Immature natural killer cell (primary cell): ENCODE measurements around the gene SLC6A11. TPM values are rescaled to one million over a fixed set of nuclear protein-coding genes. Genes with fewer than 3 reads are reported as not detected.

Experiments used
- DNase-seq, 3 donors: peaks; one replicate each; pipeline ENCODE4 v3.0.0; 2022; ENCODE audit warnings: mixed read lengths in 1 of 3
- H3K27ac Mint-ChIP-seq, 6 donors: one replicate each; pipeline ENCODE4 v1.8.0; 2020; ENCODE audit warnings: mixed read lengths in 6 of 6, mild to moderate bottlenecking in 5 of 6, inconsistent platforms in 4 of 6, moderate library complexity in 3 of 6
- H3K27me3 Mint-ChIP-seq, 3 donors: one replicate each; pipeline ENCODE4 v1.8.0; 2020 to 2021; ENCODE audit warnings: low read depth in 3 of 3, mild to moderate bottlenecking in 3 of 3, mixed read lengths in 3 of 3, moderate library complexity in 3 of 3, inconsistent platforms in 1 of 3
- H3K36me3 Mint-ChIP-seq, 3 donors: one replicate each; pipeline ENCODE4 v1.8.0; 2020; ENCODE audit warnings: mixed read lengths in 3 of 3, inconsistent platforms in 2 of 3, mild to moderate bottlenecking in 2 of 3
- H3K4me1 Mint-ChIP-seq, 2 donors: one replicate each; pipeline ENCODE4 v1.8.0; 2020; ENCODE audit warnings: inconsistent platforms in 2 of 2, mild to moderate bottlenecking in 2 of 2, mixed read lengths in 2 of 2, moderate library complexity in 1 of 2
- H3K4me3 Mint-ChIP-seq, 5 donors: one replicate each; pipeline ENCODE4 v1.8.0; 2020; ENCODE audit warnings: mild to moderate bottlenecking in 5 of 5, mixed read lengths in 5 of 5, inconsistent platforms in 3 of 5, moderate library complexity in 3 of 5
- H3K9me3 Mint-ChIP-seq, 6 donors: one replicate each; pipeline ENCODE4 v1.8.0; 2020; ENCODE audit warnings: mild to moderate bottlenecking in 6 of 6, mixed read lengths in 6 of 6, inconsistent platforms in 4 of 6, moderate library complexity in 3 of 6
- polyA plus RNA-seq, 3 donors: library from polyadenylated mRNA; unstranded; fragments of 300-500 nt; fragmentation: Illumina TruSeq; gene quantifications; one replicate each; pipeline ENCODE4 v1.2.3, GENCODE V29; 2021

SLC6A11 gene
- polyA plus RNA-seq, 3 donors from 2014 or later, result not detected

GRCh38 chr3:10779293-10779805, 36.7 kb upstream of the SLC6A11 start:
- Mint-ChIP-seq H3K27ac (no peak overlapping the region), H3K4me3 (no peak overlapping the region), H3K36me3 (no peaks in the 10 kb centered on the region), H3K4me1 (no peaks in the 10 kb centered on the region), H3K27me3 (peaks cover 0 to 6% (median 4%) of the 10 kb centered on the region in 3 donors), H3K9me3 (no peaks in the 10 kb centered on the region)
- DNase-seq, result no peak

- Mint-ChIP-seq H3K9me3 (no peaks in the 10 kb centered on the region), H3K27ac (no peak overlapping the region), H3K4me3 (no peak overlapping the region), H3K36me3 (no peaks in the 10 kb centered on the region), H3K4me1 (no peaks in the 10 kb centered on the region), H3K27me3 (peaks cover 2 to 4% (median 3%) of the 10 kb centered on the region in 3 donors)
- no peak for DNase-seq
These were observed 35.8 kb upstream of the SLC6A11 start for GRCh38 chr3:10780243-10780642.

GRCh38 chr3:10780922-10781321, 35.1 kb upstream of the SLC6A11 start:
- H3K27ac Mint-ChIP-seq, result no peak overlapping the region
- no peaks in the 10 kb centered on the region for H3K9me3 Mint-ChIP-seq
- no peak overlapping the region for H3K4me3 Mint-ChIP-seq
- DNase-seq, result no peak
- no peaks in the 10 kb centered on the region for H3K4me1 Mint-ChIP-seq
- no peaks in the 10 kb centered on the region for H3K36me3 Mint-ChIP-seq
- H3K27me3 Mint-ChIP-seq, result peaks cover 2 to 4% (median 3%) of the 10 kb centered on the region in 3 donors

- H3K9me3 Mint-ChIP-seq, result no peaks in the 10 kb centered on the region
- peaks cover 2 to 4% (median 2%) of the 10 kb centered on the region in 3 donors for H3K27me3 Mint-ChIP-seq
- no peak overlapping the region for H3K27ac Mint-ChIP-seq
- DNase-seq, result no peak
- no peaks in the 10 kb centered on the region for H3K4me1 Mint-ChIP-seq
- no peaks in the 10 kb centered on the region for H3K36me3 Mint-ChIP-seq
- H3K4me3 Mint-ChIP-seq, result no peak overlapping the region
These were observed 34.0 kb upstream of the SLC6A11 start for GRCh38 chr3:10781981-10782380.

GRCh38 chr3:10783360-10784351, 32.4 kb upstream of the SLC6A11 start:
- Mint-ChIP-seq H3K27ac (no peak overlapping the region), H3K4me3 (no peak overlapping the region), H3K4me1 (no peaks in the 10 kb centered on the region), H3K36me3 (no peaks in the 10 kb centered on the region), H3K27me3 (peaks cover 2 to 4% (median 2%) of the 10 kb centered on the region in 3 donors), H3K9me3 (no peaks in the 10 kb centered on the region)
- DNase-seq, result peak in 2 of 3 donors; percentile 10 to 14

GRCh38 chr3:10786640-10787039, 29.4 kb upstream of the SLC6A11 start:
- Mint-ChIP-seq H3K27ac (no peak overlapping the region), H3K4me1 (no peaks in the 10 kb centered on the region), H3K4me3 (no peak overlapping the region), H3K27me3 (peaks cover 2 to 3% (median 2%) of the 10 kb centered on the region in 3 donors), H3K9me3 (no peaks in the 10 kb centered on the region), H3K36me3 (no peaks in the 10 kb centered on the region)
- DNase-seq, result no peak

- Mint-ChIP-seq H3K36me3 (no peaks in the 10 kb centered on the region), H3K27me3 (peaks cover 2 to 3% (median 2%) of the 10 kb centered on the region in 3 donors), H3K27ac (no peak overlapping the region), H3K9me3 (no peaks in the 10 kb centered on the region), H3K4me3 (no peak overlapping the region), H3K4me1 (no peaks in the 10 kb centered on the region)
- no peak for DNase-seq
These were observed 27.6 kb upstream of the SLC6A11 start for GRCh38 chr3:10788451-10788850.

GRCh38 chr3:10790713-10791112, 25.3 kb upstream of the SLC6A11 start:
- H3K36me3 Mint-ChIP-seq, result no peaks in the 10 kb centered on the region
- no peak overlapping the region for H3K4me3 Mint-ChIP-seq
- DNase-seq, result no peak
- no peaks in the 10 kb centered on the region for H3K9me3 Mint-ChIP-seq
- no peaks in the 10 kb centered on the region for H3K4me1 Mint-ChIP-seq
- H3K27me3 Mint-ChIP-seq, result peaks cover 0 to 5% (median 4%) of the 10 kb centered on the region in 3 donors
- H3K27ac Mint-ChIP-seq, result no peak overlapping the region

GRCh38 chr3:10792208-10792607, 23.8 kb upstream of the SLC6A11 start:
- H3K4me3 Mint-ChIP-seq, result no peak overlapping the region
- no peak for DNase-seq
- H3K9me3 Mint-ChIP-seq, result peaks cover 0 to 3% (median 0%) of the 10 kb centered on the region in 6 donors
- no peaks in the 10 kb centered on the region for H3K4me1 Mint-ChIP-seq
- no peak overlapping the region for H3K27ac Mint-ChIP-seq
- no peaks in the 10 kb centered on the region for H3K36me3 Mint-ChIP-seq
- H3K27me3 Mint-ChIP-seq, result peaks cover 0 to 3% (median 2%) of the 10 kb centered on the region in 3 donors

GRCh38 chr3:10798600-10799367, 17.2 kb upstream of the SLC6A11 start:
- Mint-ChIP-seq H3K4me1 (no peaks in the 10 kb centered on the region), H3K36me3 (no peaks in the 10 kb centered on the region), H3K27ac (no peak overlapping the region), H3K9me3 (peaks cover 0 to 3% (median 0%) of the 10 kb centered on the region in 6 donors), H3K27me3 (peaks cover 0 to 3% (median 2%) of the 10 kb centered on the region in 3 donors), H3K4me3 (no peak overlapping the region)
- no peak for DNase-seq

- H3K27ac Mint-ChIP-seq, result no peak overlapping the region
- DNase-seq, result no peak
- no peaks in the 10 kb centered on the region for H3K9me3 Mint-ChIP-seq
- H3K27me3 Mint-ChIP-seq, result peaks cover 0 to 7% (median 4%) of the 10 kb centered on the region in 3 donors
- no peaks in the 10 kb centered on the region for H3K36me3 Mint-ChIP-seq
- no peak overlapping the region for H3K4me3 Mint-ChIP-seq
- no peaks in the 10 kb centered on the region for H3K4me1 Mint-ChIP-seq
These were observed 11.8 kb upstream of the SLC6A11 start for GRCh38 chr3:10804183-10804648.

GRCh38 chr3:10806006-10806405, 10.0 kb upstream of the SLC6A11 start:
- no peak overlapping the region for H3K27ac Mint-ChIP-seq
- no peaks in the 10 kb centered on the region for H3K4me1 Mint-ChIP-seq
- no peak for DNase-seq
- no peaks in the 10 kb centered on the region for H3K36me3 Mint-ChIP-seq
- H3K9me3 Mint-ChIP-seq, result peaks cover 0 to under 1% (median 0%) of the 10 kb centered on the region in 6 donors
- peaks cover 0 to 9% (median 4%) of the 10 kb centered on the region in 3 donors for H3K27me3 Mint-ChIP-seq
- no peak overlapping the region for H3K4me3 Mint-ChIP-seq

GRCh38 chr3:10808130-10808735, 7.8 kb upstream of the SLC6A11 start:
- Mint-ChIP-seq H3K4me3 (no peak overlapping the region), H3K36me3 (no peaks in the 10 kb centered on the region), H3K27ac (no peak overlapping the region), H3K27me3 (peaks cover 0 to 9% (median 4%) of the 10 kb centered on the region in 3 donors), H3K9me3 (peaks cover 0 to 3% (median 0%) of the 10 kb centered on the region in 6 donors), H3K4me1 (no peaks in the 10 kb centered on the region)
- no peak for DNase-seq
